Measurements from ENCODE around the gene PSMB8.
"Not testable (repeated sequence)": the region's sequence is repeated elsewhere in the genome, so short reads cannot be mapped to it uniquely, and the experiment has no call there.

The PSMB8 gene

GRCh38 chr6:32843979-32844838 is at the start of gene PSMB8:
Gene PSMB8 (minus strand): TSS chr6:32844047. CDS start chr6:32843996, 51 bp downstream.
- peak; percentile 96 to 98 for DNase-seq (ENCODE audit: low read depth in 2 of 2)

DNA sequence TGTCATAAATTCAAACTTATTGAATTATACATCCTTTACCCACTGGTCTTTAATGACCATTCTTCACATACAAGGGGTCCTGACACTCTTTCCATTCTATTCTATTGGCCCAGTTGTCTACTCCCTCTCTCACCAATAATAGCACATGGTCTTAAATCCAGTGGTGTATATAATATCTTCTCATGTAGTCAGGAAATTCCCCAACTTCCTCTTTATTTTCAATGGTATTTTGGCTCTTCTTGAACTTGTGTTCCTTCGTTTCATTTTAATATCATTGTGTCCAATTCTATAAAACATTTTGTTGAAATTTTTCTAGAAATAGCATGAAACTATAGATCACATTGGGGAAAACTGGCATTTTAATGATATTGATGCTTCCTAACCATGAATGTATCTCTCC is 47.0 kb upstream of the PSMB8 start:
- DNase-seq (ENCODE audit: low read depth in 2 of 2): no peak

GRCh38 chr6:32889533-32889932 is 45.7 kb upstream of the PSMB8 start:
- DNase-seq (ENCODE audit: low read depth in 2 of 2): no peak

- DNase-seq (ENCODE audit: low read depth in 2 of 2): no peak
Measured at GRCh38 chr6:32888576-32888975, 44.7 kb upstream of the PSMB8 start.

GRCh38 chr6:32887616-32888015 is 43.8 kb upstream of the PSMB8 start:
- no peak for DNase-seq (ENCODE audit: low read depth in 2 of 2)

- no peak for DNase-seq (ENCODE audit: low read depth in 2 of 2)
Measured at GRCh38 chr6:32886681-32887383, 43.0 kb upstream of the PSMB8 start.

GRCh38 chr6:32885698-32886286 is 41.9 kb upstream of the PSMB8 start:
- no peak for DNase-seq (ENCODE audit: low read depth in 2 of 2)

DNA sequence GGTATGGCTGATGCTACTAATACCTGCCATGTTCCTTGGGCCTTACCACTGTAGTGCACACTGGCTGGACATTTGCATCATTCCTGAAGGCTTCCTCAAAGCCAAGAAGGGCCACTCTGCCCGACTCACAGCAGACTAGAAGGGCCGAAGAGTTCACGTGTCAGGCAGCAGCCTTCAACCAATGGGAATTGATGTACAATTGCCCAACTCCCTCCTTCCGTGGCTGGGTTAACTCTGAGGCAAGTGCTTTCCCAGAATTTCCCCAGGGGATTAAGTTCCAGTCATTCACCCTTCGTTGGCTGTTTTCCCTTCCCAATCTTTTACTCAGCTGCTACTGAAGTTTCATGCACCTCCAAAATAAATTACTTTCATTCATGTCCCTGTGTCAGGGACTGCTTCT is 39.9 kb upstream of the PSMB8 start:
- DNase-seq (ENCODE audit: low read depth in 2 of 2): no peak

DNA sequence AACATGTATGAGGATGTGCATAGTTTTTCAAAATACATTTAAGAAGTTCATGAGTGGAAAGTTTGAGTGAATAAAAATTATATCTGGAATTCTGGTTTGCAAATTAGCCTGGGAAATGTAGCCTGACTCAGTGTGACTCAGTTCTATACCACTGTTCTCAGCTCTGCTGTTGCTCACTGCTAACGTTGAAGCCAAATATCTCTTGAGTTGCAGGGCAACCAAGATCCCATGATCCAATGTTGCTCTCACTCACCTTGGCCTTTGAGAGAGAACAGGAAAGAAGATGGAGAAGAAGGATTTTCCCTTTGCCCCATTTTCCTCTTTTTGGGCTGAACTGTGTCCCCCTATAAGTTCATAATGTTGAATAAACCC is 39.0 kb upstream of the PSMB8 start:
- DNase-seq (ENCODE audit: low read depth in 2 of 2): no peak

DNA sequence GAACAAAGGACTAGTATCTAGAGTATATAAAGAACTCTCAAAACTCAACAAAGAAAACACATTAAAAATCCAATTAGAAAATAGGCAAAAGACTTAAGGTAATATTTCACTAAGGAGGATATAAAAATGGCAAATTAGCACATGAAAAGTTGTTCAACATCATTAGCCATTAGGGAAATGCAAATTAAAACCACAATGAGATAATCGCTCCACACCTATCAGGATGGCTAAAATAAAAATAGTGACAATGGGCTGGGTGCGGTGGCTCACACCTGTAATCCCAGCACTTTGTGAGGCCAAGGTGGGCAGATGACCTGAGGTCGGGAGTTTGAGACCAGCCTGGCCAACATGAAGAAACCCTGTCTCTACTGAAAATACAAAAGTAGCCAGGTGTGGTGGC is 37.1 kb upstream of the PSMB8 start:
- DNase-seq (ENCODE audit: low read depth in 2 of 2): not testable (repeated sequence)

GRCh38 chr6:32879691-32880090 is 35.8 kb upstream of the PSMB8 start:
- DNase-seq (ENCODE audit: low read depth in 2 of 2): no peak

- no peak for DNase-seq (ENCODE audit: low read depth in 2 of 2)
Measured at GRCh38 chr6:32876603-32877002, 32.8 kb upstream of the PSMB8 start.

- not testable (repeated sequence) for DNase-seq (ENCODE audit: low read depth in 2 of 2)
Measured at GRCh38 chr6:32873947-32874346, 30.1 kb upstream of the PSMB8 start.

DNA sequence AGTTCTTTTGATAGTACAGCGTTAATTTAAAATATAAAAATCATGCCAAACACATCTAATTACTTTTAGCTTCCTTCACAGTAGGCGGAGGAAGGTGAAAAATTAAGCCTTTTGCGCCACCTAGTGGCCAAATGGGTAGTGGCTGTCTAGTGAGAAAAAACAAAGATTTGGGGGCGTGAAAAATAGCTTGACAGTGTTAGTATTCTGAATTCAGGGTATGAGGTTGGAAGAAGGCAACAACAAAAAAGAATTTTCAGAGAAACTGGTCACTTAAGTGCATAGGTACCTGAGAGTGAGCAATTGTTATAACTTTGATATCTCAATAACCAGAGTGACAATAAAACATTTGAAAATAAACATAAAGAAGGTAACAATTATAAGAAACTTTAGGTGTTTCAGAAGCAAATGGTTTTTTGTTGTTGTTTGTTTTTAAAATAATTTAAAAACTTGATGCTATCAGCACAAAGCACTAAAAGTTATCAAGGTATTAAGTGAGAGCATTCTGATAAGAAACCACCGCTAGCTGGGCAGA is 24.5 kb upstream of the PSMB8 start:
- DNase-seq (ENCODE audit: low read depth in 2 of 2): peak; percentile 70 to 77

- DNase-seq (ENCODE audit: low read depth in 2 of 2): no peak
Measured at GRCh38 chr6:32867554-32868256, 23.9 kb upstream of the PSMB8 start.

GRCh38 chr6:32867022-32867477 is 23.2 kb upstream of the PSMB8 start:
- DNase-seq (ENCODE audit: low read depth in 2 of 2): no peak

DNA sequence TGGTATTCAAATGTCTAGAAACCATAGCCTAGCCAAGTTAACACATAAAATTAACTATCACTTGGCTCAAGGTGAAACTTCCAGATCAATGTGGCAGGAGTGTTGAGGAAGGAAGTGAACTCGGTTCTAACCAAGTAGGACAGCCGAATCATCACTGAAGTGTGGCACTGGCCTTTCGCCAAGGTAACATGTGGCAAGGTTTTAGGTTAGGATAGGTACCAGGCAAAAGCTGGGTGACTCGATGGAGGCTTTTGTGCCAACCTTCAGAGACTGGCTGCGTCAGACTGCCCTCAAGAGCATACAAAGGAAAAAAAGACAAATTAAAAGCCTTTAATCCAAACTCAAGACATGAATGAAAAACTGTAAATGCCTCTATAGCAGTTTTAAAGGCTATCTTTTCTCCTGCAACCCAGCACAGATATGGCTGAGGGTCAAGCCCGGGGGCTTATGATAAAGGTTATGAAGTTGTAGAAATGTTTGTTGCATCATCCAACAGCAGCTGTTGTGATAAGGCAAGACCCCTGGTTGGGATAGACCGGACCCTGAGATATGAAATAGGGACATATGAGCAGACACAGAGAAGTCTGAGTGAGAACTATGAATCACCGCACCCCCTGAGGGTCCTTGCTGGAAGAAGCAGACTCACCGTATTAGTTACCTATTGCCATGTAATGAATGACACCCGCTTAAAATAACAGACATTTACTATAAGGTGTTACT is 22.0 kb upstream of the PSMB8 start:
- no peak for DNase-seq (ENCODE audit: low read depth in 2 of 2)

- no peak for DNase-seq (ENCODE audit: low read depth in 2 of 2)
Measured at GRCh38 chr6:32862725-32863124, 18.9 kb upstream of the PSMB8 start.

GRCh38 chr6:32860674-32861073 is 16.8 kb upstream of the PSMB8 start:
- DNase-seq (ENCODE audit: low read depth in 2 of 2): no peak

GRCh38 chr6:32858194-32858593 is 14.3 kb upstream of the PSMB8 start:
- DNase-seq (ENCODE audit: low read depth in 2 of 2): no peak

All from stimulated activated CD8-positive, alpha-beta memory T cell treated with anti-CD3 and anti-CD28 coated beads, Interleukin-2, amount 100 ng/mL, for 1 hour (primary cell).